Central memory CD8-positive, alpha-beta T cell (primary cell): ENCODE results near the gene SETD1A.
A peak's percentile ranks its signal among the peaks of the same experiment; 100 is the strongest.

Experiments
- ATAC-seq: fragments of 150-1000 bp; cut with Tn5 transposase; replicated peaks from 2 replicates; pipeline ENCODE4 v1.10.0; 2022; ENCODE audit warnings: mild to moderate bottlenecking, moderate FRiP score, moderate number of reproducible peaks; ENCODE audit not compliant: poor library complexity, severe bottlenecking; ENCODE audit errors: extremely low read depth
- DNase-seq, 2 donors: peaks; one replicate each; pipeline ENCODE4 v3.0.0; 2021; ENCODE audit warnings: low spot score in 2 of 2
- H3K27ac Mint-ChIP-seq: one replicate; pipeline ENCODE4 v1.8.0; 2022; ENCODE audit warnings: low read depth, mild to moderate bottlenecking, moderate library complexity, mixed read lengths
- H3K27me3 Mint-ChIP-seq: one replicate; pipeline ENCODE4 v1.8.0; 2022; ENCODE audit warnings: mixed read lengths
- H3K36me3 Mint-ChIP-seq: one replicate; pipeline ENCODE4 v1.8.0; 2022; ENCODE audit warnings: mild to moderate bottlenecking, moderate library complexity, mixed read lengths; ENCODE audit not compliant: insufficient read depth
- H3K4me1 Mint-ChIP-seq: one replicate; pipeline ENCODE4 v1.8.0; 2022; ENCODE audit warnings: mixed read lengths
- H3K4me3 Mint-ChIP-seq: one replicate; pipeline ENCODE4 v1.8.0; 2022; ENCODE audit warnings: mild to moderate bottlenecking, moderate library complexity, mixed read lengths
- H3K9me3 Mint-ChIP-seq: one replicate; pipeline ENCODE4 v1.8.0; 2022; ENCODE audit warnings: mixed read lengths

SETD1A gene

GRCh38 chr16:30957456-30958174, at the start of gene SETD1A:
TSS of gene SETD1A (plus strand) at chr16:30957754. CDS start at chr16:30958732, 978 bp downstream.
- peaks cover 41% of the 10 kb centered on the region for H3K36me3 Mint-ChIP-seq

GRCh38 chr16:30910427-30911029, 47.0 kb upstream of the SETD1A start:
- ATAC-seq: no peak
- Mint-ChIP-seq H3K4me1 (peaks cover 9% of the 10 kb centered on the region), H3K27me3 (no peaks in the 10 kb centered on the region), H3K9me3 (no peaks in the 10 kb centered on the region), H3K4me3 (no peak overlapping the region), H3K27ac (no peak overlapping the region), H3K36me3 (no peaks in the 10 kb centered on the region)
- DNase-seq: no peak

More at GRCh38 chr16:30957456-30958174, at the start of gene SETD1A:
- peak; percentile 88 for ATAC-seq
- H3K4me1 Mint-ChIP-seq: peaks cover 37% of the 10 kb centered on the region
- DNase-seq: peak; percentile 95 to 97
- peak within 1 kb of the TSS; percentile 90 for H3K4me3 Mint-ChIP-seq
- H3K27ac Mint-ChIP-seq: peak within 1 kb of the TSS; percentile 93
- no peaks in the 10 kb centered on the region for H3K27me3 Mint-ChIP-seq
- H3K9me3 Mint-ChIP-seq: no peaks in the 10 kb centered on the region

- Mint-ChIP-seq H3K36me3 (no peaks in the 10 kb centered on the region), H3K27ac (no peak overlapping the region), H3K27me3 (no peaks in the 10 kb centered on the region), H3K4me3 (no peak overlapping the region), H3K9me3 (no peaks in the 10 kb centered on the region), H3K4me1 (peaks cover 2% of the 10 kb centered on the region)
- DNase-seq (no peak), ATAC-seq (no peak)
Measured at GRCh38 chr16:30912794-30913412, 44.7 kb upstream of the SETD1A start.

- Mint-ChIP-seq H3K4me3 (no peak overlapping the region), H3K4me1 (no peaks in the 10 kb centered on the region), H3K27me3 (no peaks in the 10 kb centered on the region), H3K9me3 (no peaks in the 10 kb centered on the region), H3K27ac (no peak overlapping the region), H3K36me3 (no peaks in the 10 kb centered on the region)
- no peak for DNase-seq
- no peak for ATAC-seq
Measured at GRCh38 chr16:30914830-30915229, 42.7 kb upstream of the SETD1A start.

- Mint-ChIP-seq H3K36me3 (no peaks in the 10 kb centered on the region), H3K27me3 (no peaks in the 10 kb centered on the region), H3K27ac (no peak overlapping the region), H3K4me3 (no peak overlapping the region), H3K4me1 (no peaks in the 10 kb centered on the region), H3K9me3 (no peaks in the 10 kb centered on the region)
- no peak for DNase-seq
- no peak for ATAC-seq
Measured at GRCh38 chr16:30918614-30919013, 38.9 kb upstream of the SETD1A start.

GRCh38 chr16:30920891-30921290, 36.7 kb upstream of the SETD1A start:
- ATAC-seq (no peak), DNase-seq (no peak)
- Mint-ChIP-seq H3K4me1 (peaks cover 8% of the 10 kb centered on the region), H3K4me3 (peak overlapping the region; percentile 89), H3K9me3 (no peaks in the 10 kb centered on the region), H3K27ac (no peak overlapping the region), H3K36me3 (peaks cover 1% of the 10 kb centered on the region), H3K27me3 (no peaks in the 10 kb centered on the region)

GRCh38 chr16:30921459-30921747, 36.2 kb upstream of the SETD1A start:
- peak overlapping the region; percentile 89 for H3K4me3 Mint-ChIP-seq
- H3K27ac Mint-ChIP-seq: peak overlapping the region; percentile 91
- peaks cover 13% of the 10 kb centered on the region for H3K4me1 Mint-ChIP-seq
- ATAC-seq (no peak), DNase-seq (no peak)
- H3K9me3 Mint-ChIP-seq: no peaks in the 10 kb centered on the region
- H3K27me3 Mint-ChIP-seq: no peaks in the 10 kb centered on the region
- H3K36me3 Mint-ChIP-seq: peaks cover 1% of the 10 kb centered on the region

- no peak for ATAC-seq
- Mint-ChIP-seq H3K4me1 (peaks cover 18% of the 10 kb centered on the region), H3K27me3 (no peaks in the 10 kb centered on the region), H3K4me3 (peak overlapping the region; percentile 89), H3K27ac (peak overlapping the region; percentile 91), H3K9me3 (no peaks in the 10 kb centered on the region), H3K36me3 (peaks cover 1% of the 10 kb centered on the region)
- peak; percentile 82 to 86 for DNase-seq
Measured at GRCh38 chr16:30921748-30922419, 35.7 kb upstream of the SETD1A start.

- Mint-ChIP-seq H3K9me3 (no peaks in the 10 kb centered on the region), H3K27ac (peak overlapping the region; percentile 91), H3K36me3 (peaks cover 1% of the 10 kb centered on the region), H3K4me1 (peaks cover 21% of the 10 kb centered on the region), H3K4me3 (peak overlapping the region; percentile 89), H3K27me3 (no peaks in the 10 kb centered on the region)
- peak; percentile 95 to 100 for DNase-seq
- ATAC-seq: peak; percentile 79
Measured at GRCh38 chr16:30922420-30922959, 35.1 kb upstream of the SETD1A start.

GRCh38 chr16:30922960-30923535, 34.5 kb upstream of the SETD1A start:
- DNase-seq (peak; percentile 83 to 93), ATAC-seq (peak; percentile 77)
- peak overlapping the region; percentile 91 for H3K27ac Mint-ChIP-seq
- peaks cover 1% of the 10 kb centered on the region for H3K36me3 Mint-ChIP-seq
- peak overlapping the region; percentile 89 for H3K4me3 Mint-ChIP-seq
- peaks cover 21% of the 10 kb centered on the region for H3K4me1 Mint-ChIP-seq
- no peaks in the 10 kb centered on the region for H3K9me3 Mint-ChIP-seq
- H3K27me3 Mint-ChIP-seq: no peaks in the 10 kb centered on the region

GRCh38 chr16:30923554-30924075, 33.9 kb upstream of the SETD1A start, which contains the start of gene FBXL19:
TSS of gene FBXL19 (plus strand) at chr16:30923572. CDS start at chr16:30925755, 2,183 bp downstream.
- no peak for DNase-seq
- Mint-ChIP-seq H3K9me3 (no peaks in the 10 kb centered on the region), H3K4me1 (peaks cover 21% of the 10 kb centered on the region), H3K4me3 (peak within 1 kb of the TSS; percentile 89), H3K27me3 (no peaks in the 10 kb centered on the region), H3K27ac (peak within 1 kb of the TSS; percentile 91), H3K36me3 (peaks cover 1% of the 10 kb centered on the region)
- no peak for ATAC-seq
